Vagina (tissue), 2 donors: ENCODE measurements around the gene CPA2.
"Not testable (repeated sequence)": the region's sequence is repeated elsewhere in the genome, so short reads cannot be mapped to it uniquely, and the experiment has no call there.

Experiments used
- CTCF ChIP-seq, 3 experiments: fragments of 450-650 bp in 2 of 3; fragments of 200-600 bp in 1 of 3; sonication (generic) in 1 of 3; IDR thresholded peaks; one replicate each; pipeline ENCODE4 v1.5.1; 2017 to 2019; ENCODE audit warnings: antibody characterized with exemption in 3 of 3, mild to moderate bottlenecking in 2 of 3, moderate library complexity in 2 of 3
- POLR2AphosphoS5 ChIP-seq, 2 donors: sonication (generic); formaldehyde crosslinking; IDR thresholded peaks; one replicate each; pipeline ENCODE4 v1.9.0; 2017; ENCODE audit warnings: antibody characterized with exemption in 2 of 2, mild to moderate bottlenecking in 2 of 2, low read depth in 1 of 2; ENCODE audit not compliant: insufficient read depth in 1 of 2

GRCh38 chr7:130229981-130230380 is 36.7 kb upstream of the CPA2 start:
- TF ChIP-seq POLR2AphosphoS5 (IDR thresholded peaks at IDR 0.05; ENCODE audit: insufficient read depth in 1 of 2, low read depth in 1 of 2); CTCF (IDR thresholded peaks at IDR 0.05): not testable (repeated sequence)
